Gastroesophageal sphincter (tissue), 3 donors: ENCODE measurements around the gene RANGAP1.

Experiments used
- EP300 ChIP-seq: sonication (generic); formaldehyde crosslinking; IDR thresholded peaks from one replicate; pipeline ENCODE4 v1.6.1; 2017; ENCODE audit warnings: antibody characterized with exemption, mild to moderate bottlenecking
- POLR2A ChIP-seq, 2 donors: fragments of 450-650 bp; IDR thresholded peaks; one replicate each; pipeline ENCODE4 v1.6.1; 2017; ENCODE audit warnings: antibody characterized with exemption in 2 of 2, mild to moderate bottlenecking in 2 of 2, moderate library complexity in 1 of 2
- POLR2AphosphoS5 ChIP-seq: sonication (generic); formaldehyde crosslinking; IDR thresholded peaks from one replicate; pipeline ENCODE4 v1.6.1; 2017; ENCODE audit warnings: antibody characterized with exemption
- TF ChIP-seq, protein P1 (sequence below), 4 experiments: fragments of 200-600 bp in 2 of 4; fragments of 450-650 bp in 2 of 4; sonication (generic) in 1 of 4; IDR thresholded peaks; one replicate each; pipeline ENCODE4 v1.5.1; 2017 to 2019; ENCODE audit warnings: antibody characterized with exemption in 4 of 4, mild to moderate bottlenecking in 2 of 4, moderate library complexity in 2 of 4

DNA sequence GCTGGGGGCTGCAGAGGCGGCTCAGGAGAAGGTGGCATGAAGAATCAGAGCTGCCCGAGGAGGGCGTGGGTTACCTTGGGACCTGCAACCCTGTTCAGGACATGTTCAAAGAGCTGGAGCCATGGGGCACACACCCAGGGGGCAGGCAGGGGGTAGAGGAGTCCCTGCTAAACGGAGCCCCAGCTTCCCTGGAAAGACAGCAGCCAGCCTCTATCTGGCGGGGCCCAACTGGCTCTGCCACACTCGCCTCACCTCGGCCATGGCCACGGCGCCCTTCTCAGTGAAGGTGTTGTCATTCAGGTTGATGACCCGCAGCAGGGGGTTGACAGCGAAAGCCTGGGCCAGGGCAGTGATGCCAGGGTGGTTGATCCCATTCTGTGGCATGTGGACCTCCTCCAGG, 28.3 kb downstream of the RANGAP1 start:
- TF ChIP-seq, protein P1, sequence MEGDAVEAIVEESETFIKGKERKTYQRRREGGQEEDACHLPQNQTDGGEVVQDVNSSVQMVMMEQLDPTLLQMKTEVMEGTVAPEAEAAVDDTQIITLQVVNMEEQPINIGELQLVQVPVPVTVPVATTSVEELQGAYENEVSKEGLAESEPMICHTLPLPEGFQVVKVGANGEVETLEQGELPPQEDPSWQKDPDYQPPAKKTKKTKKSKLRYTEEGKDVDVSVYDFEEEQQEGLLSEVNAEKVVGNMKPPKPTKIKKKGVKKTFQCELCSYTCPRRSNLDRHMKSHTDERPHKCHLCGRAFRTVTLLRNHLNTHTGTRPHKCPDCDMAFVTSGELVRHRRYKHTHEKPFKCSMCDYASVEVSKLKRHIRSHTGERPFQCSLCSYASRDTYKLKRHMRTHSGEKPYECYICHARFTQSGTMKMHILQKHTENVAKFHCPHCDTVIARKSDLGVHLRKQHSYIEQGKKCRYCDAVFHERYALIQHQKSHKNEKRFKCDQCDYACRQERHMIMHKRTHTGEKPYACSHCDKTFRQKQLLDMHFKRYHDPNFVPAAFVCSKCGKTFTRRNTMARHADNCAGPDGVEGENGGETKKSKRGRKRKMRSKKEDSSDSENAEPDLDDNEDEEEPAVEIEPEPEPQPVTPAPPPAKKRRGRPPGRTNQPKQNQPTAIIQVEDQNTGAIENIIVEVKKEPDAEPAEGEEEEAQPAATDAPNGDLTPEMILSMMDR (IDR thresholded peaks at IDR 0.05) = no peak
- no peak for TF ChIP-seq POLR2AphosphoS5
- no peak for TF ChIP-seq POLR2A (IDR thresholded peaks at IDR 0.05)
- TF ChIP-seq EP300 = no peak
